ENCODE data around the gene ALOX15B.

DNA sequence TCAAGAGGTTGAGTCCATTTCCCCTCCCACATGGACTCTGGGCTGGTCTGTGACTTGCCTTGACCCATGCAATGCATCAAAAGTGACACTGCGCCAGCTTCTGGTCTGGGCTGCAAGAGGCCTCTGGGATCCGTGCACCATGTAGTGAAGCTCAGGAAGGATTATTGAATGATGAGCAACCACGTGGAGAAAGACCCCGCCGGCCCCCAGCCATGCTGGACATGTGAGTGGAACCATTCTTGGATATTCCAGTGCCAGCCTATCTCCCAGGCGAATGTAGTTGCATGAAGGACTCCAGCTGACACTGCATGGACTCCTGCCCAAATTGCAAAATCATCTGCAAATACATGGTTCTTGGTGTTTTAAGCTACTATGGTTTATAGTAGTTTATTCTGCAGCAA is 7.6 kb upstream of the ALOX15B start:
- TF ChIP-seq CTCF (IDR thresholded peaks at IDR 0.05): no peak
- TF ChIP-seq POLR2A (IDR thresholded peaks at IDR 0.05): no peak
